Raji (cell line): ENCODE results near the gene AWAT2.

Source experiments
- POLR2A ChIP-seq: IDR thresholded peaks from 2 replicates; pipeline ENCODE4 v1.6.1; 2011; ENCODE audit warnings: low read depth, low read length, control low read depth; ENCODE audit not compliant: insufficient read depth

The AWAT2 gene

GRCh38 chrX:70046978-70047377 lies 2.8 kb downstream of the AWAT2 start:
- TF ChIP-seq POLR2A, result no peak

- no peak for TF ChIP-seq POLR2A
Measured at GRCh38 chrX:70044541-70045245, 5.0 kb downstream of the AWAT2 start.

GRCh38 chrX:70043685-70044084 lies 6.1 kb downstream of the AWAT2 start:
- TF ChIP-seq POLR2A, result no peak

GRCh38 chrX:70042399-70043371 lies 7.1 kb downstream of the AWAT2 start:
- no peak for TF ChIP-seq POLR2A

GRCh38 chrX:70041993-70042392 lies 7.7 kb downstream of the AWAT2 start:
- no peak for TF ChIP-seq POLR2A

GRCh38 chrX:70039758-70040157 lies 10.0 kb downstream of the AWAT2 start:
- no peak for TF ChIP-seq POLR2A

- TF ChIP-seq POLR2A, result no peak
Measured at GRCh38 chrX:70038951-70039350, 10.8 kb downstream of the AWAT2 start.

GRCh38 chrX:70038515-70038914 lies 11.2 kb downstream of the AWAT2 start:
- no peak for TF ChIP-seq POLR2A

GRCh38 chrX:70034646-70035045 lies 15.1 kb downstream of the AWAT2 start:
- TF ChIP-seq POLR2A, result no peak

GRCh38 chrX:70033348-70034051 lies 16.2 kb downstream of the AWAT2 start:
- no peak for TF ChIP-seq POLR2A

- no peak for TF ChIP-seq POLR2A
Measured at GRCh38 chrX:70032792-70033191, 16.9 kb downstream of the AWAT2 start.

- no peak for TF ChIP-seq POLR2A
Measured at GRCh38 chrX:70030301-70030767, 19.4 kb downstream of the AWAT2 start.

GRCh38 chrX:70029863-70030262 lies 19.9 kb downstream of the AWAT2 start:
- TF ChIP-seq POLR2A, result no peak

GRCh38 chrX:70026851-70027200 lies 22.9 kb downstream of the AWAT2 start:
- no peak for TF ChIP-seq POLR2A

- TF ChIP-seq POLR2A, result no peak
Measured at GRCh38 chrX:70026112-70026850, 23.5 kb downstream of the AWAT2 start.

GRCh38 chrX:70025464-70025863 lies 24.3 kb downstream of the AWAT2 start:
- no peak for TF ChIP-seq POLR2A
